Endothelial cell of umbilical vein (primary cell): ENCODE results near the gene MED12L. TPM values are rescaled to one million over a fixed set of nuclear protein-coding genes. Genes with fewer than 3 reads are reported as not detected.

ENCODE experiments used
- BruUV-seq: library from RNA; stranded (reverse); fragments of 400-500 nt; replicated peaks from 2 replicates; lab custom pipeline; 2021; lab: Mats Ljungman, UMichigan
- CTCF ChIA-PET: fragments of 300-600, 350-600 bp; sonication (Branson Sonifier 250); formaldehyde crosslinking; loops from one replicate; lab custom pipeline; 2021; ENCODE audit warnings: antibody characterized with exemption, inconsistent platforms; lab: Charles Lee
- POLR2A ChIA-PET: fragments of 300-600, 350-600 bp; sonication (Branson Sonifier 250); formaldehyde crosslinking; loops from one replicate; lab custom pipeline; 2021; ENCODE audit warnings: antibody characterized with exemption, inconsistent platforms; lab: Charles Lee
- DNase-seq: peaks from one replicate; pipeline ENCODE4 v3.0.0-alpha.2; 2011; ENCODE audit warnings: low read depth, low spot score
- FAIRE-seq: peaks from 2 replicates; lab custom pipeline; 2011; peaks lifted over from hg19 to GRCh38; lab: Jason Lieb, UNC
- H2AFZ ChIP-seq: 2 replicates; pipeline ENCODE4 v1.6.0; 2012; ENCODE audit warnings: low read depth, low read length, control low read depth, inconsistent platforms
- H3K27ac ChIP-seq: 2 replicates; pipeline ENCODE4 v1.5.1; 2011; ENCODE audit warnings: low read depth, mild to moderate bottlenecking, control low read depth, low read length, moderate library complexity; ENCODE audit not compliant: insufficient read depth
- H3K27me3 ChIP-seq, 2 experiments: 2 replicates each; pipeline versions ENCODE4 v1.6.0 to v1.6.1; 2011; ENCODE audit warnings: low read length in 2 of 2, mixed read lengths in 1 of 2; ENCODE audit not compliant: control insufficient read depth in 2 of 2, insufficient read depth in 2 of 2
- H3K36me3 ChIP-seq, 2 experiments: 2 replicates in 1 of 2; 3 replicates in 1 of 2; pipeline ENCODE4 v1.5.1; 2011; ENCODE audit warnings: low read length in 2 of 2, mild to moderate bottlenecking in 1 of 2, moderate library complexity in 1 of 2; ENCODE audit not compliant: control insufficient read depth in 2 of 2, insufficient read depth in 2 of 2; ENCODE audit errors: extremely low read depth in 1 of 2
- H3K4me1 ChIP-seq: 3 replicates; pipeline ENCODE4 v1.5.1; 2011; ENCODE audit warnings: mild to moderate bottlenecking, low read length; ENCODE audit not compliant: control insufficient read depth, insufficient read depth; ENCODE audit errors: extremely low read depth
- H3K4me2 ChIP-seq: 2 replicates; pipeline ENCODE4 v1.6.1; 2011; ENCODE audit warnings: low read length, control low read depth, mixed read lengths; ENCODE audit not compliant: insufficient read depth
- H3K4me3 ChIP-seq, 3 experiments: fragments of 200-600 bp in 1 of 3; sonication (generic), shearing (Covaris generic) in 1 of 3; replicated peaks in 1 of 3; 2 replicates each; pipeline ENCODE4 v1.5.1; 2011 to 2016; ENCODE audit warnings: control low read depth in 3 of 3, low read length in 3 of 3, mild to moderate bottlenecking in 2 of 3, inconsistent platforms in 1 of 3, low read depth in 1 of 3, moderate library complexity in 1 of 3; ENCODE audit not compliant: insufficient read depth in 1 of 3
- H3K79me2 ChIP-seq: 2 replicates; pipeline ENCODE4 v1.6.0; 2012; ENCODE audit warnings: low read length, inconsistent platforms; ENCODE audit not compliant: control insufficient read depth, insufficient read depth
- H3K9ac ChIP-seq: replicated peaks from 2 replicates; pipeline ENCODE3; 2011; ENCODE audit warnings: low read length, control low read depth; ENCODE audit not compliant: insufficient read depth; ENCODE audit errors: extremely low read depth
- H3K9me1 ChIP-seq: replicated peaks from 3 replicates; pipeline ENCODE4 v1.6.0; 2011; ENCODE audit warnings: mild to moderate bottlenecking, low read length; ENCODE audit not compliant: control insufficient read depth, insufficient read depth; ENCODE audit errors: extremely low read depth
- H3K9me3 ChIP-seq: replicated peaks from 2 replicates; pipeline ENCODE4 v1.5.1; 2012; ENCODE audit warnings: low read length, inconsistent platforms; ENCODE audit not compliant: control insufficient read depth, insufficient read depth
- H4K20me1 ChIP-seq: replicated peaks from 2 replicates; pipeline ENCODE3; 2011; ENCODE audit warnings: mild to moderate bottlenecking, low read length; ENCODE audit not compliant: control insufficient read depth, insufficient read depth; ENCODE audit errors: extremely low read depth
- GATA2 ChIP-seq: IDR thresholded peaks from 2 replicates; pipeline ENCODE4 v1.7.0; 2011; ENCODE audit warnings: low read depth, mild to moderate bottlenecking, moderate library complexity, mixed read lengths, low read length; ENCODE audit not compliant: insufficient read length, insufficient read depth
- JUN ChIP-seq: IDR thresholded peaks from 2 replicates; pipeline ENCODE4 v1.6.1; 2011; ENCODE audit warnings: borderline replicate concordance, low read depth; ENCODE audit not compliant: insufficient read length, insufficient read depth
- dilution Hi-C: fragments of 300-500 bp; cut with MboI; formaldehyde crosslinking; loops from one replicate; pipeline ENCODE4 v1.15.0; 2019; ENCODE audit warnings: low sequenced_read_pairs; ENCODE audit not compliant: extremely low pct_ligation_motif_present
- intact Hi-C: fragments of 100-400 bp; cut with micrococcal nuclease; formaldehyde crosslinking; loops from one replicate; pipeline ENCODE4 v1.10.0; 2022
- polyA plus RNA-seq, 4 experiments: library from polyadenylated mRNA; depleted of rRNA in 3 of 4; stranded (reverse) in 3 of 4; unstranded in 1 of 4; fragments of >200 nt; gene quantifications; 2 replicates each; pipeline versions ENCODE4 v1.2.1 to v1.2.3, GENCODE V29; 2011 to 2012; ENCODE audit warnings: missing spikeins in 1 of 4
- total RNA-seq: library from RNA; stranded (reverse); gene quantifications from 2 replicates; pipeline ENCODE4 v1.2.3, GENCODE V29; 2021
- TF ChIP-seq, protein P1 (sequence below), 2 donors: IDR thresholded peaks; 1 replicate in 1 of 2; 2 replicates in 1 of 2; pipeline ENCODE4 v1.5.1; 2011; ENCODE audit warnings: low read length in 2 of 2, mild to moderate bottlenecking in 2 of 2, moderate library complexity in 2 of 2, control low read depth in 1 of 2, inconsistent platforms in 1 of 2, low read depth in 1 of 2; ENCODE audit not compliant: insufficient read depth in 1 of 2; ENCODE audit errors: extremely low read depth in 1 of 2

MED12L gene
- total and polyA plus RNA-seq, 2 donors (not counting 3 experiments of a cell fraction or from before 2014, with no cell fraction given): 0.03 to 0.27 TPM

- H4K20me1 ChIP-seq: no peaks in the 10 kb centered on the region
- BruUV-seq: no TSS peak
- no peak for FAIRE-seq
Measured at GRCh38 chr3:151327571-151328198, 242.2 kb downstream of the MED12L start.

More at GRCh38 chr3:151327571-151328198, 242.2 kb downstream of the MED12L start:
- Histone ChIP-seq H2AFZ (no peak overlapping the region), H3K9me3 (no peaks in the 10 kb centered on the region), H3K27me3 (no peaks in the 10 kb centered on the region), H3K27ac (no peak overlapping the region), H3K9me1 (no peaks in the 10 kb centered on the region), H3K9ac (no peak overlapping the region), H3K36me3 (no peaks in the 10 kb centered on the region), H3K4me3 (no peak overlapping the region), H3K4me1 (no peaks in the 10 kb centered on the region), H3K4me2 (no peak overlapping the region), H3K79me2 (no peaks in the 10 kb centered on the region)
- dilution Hi-C loops (no loop called here), intact Hi-C loops (loop anchor here (1.0 to 5.0 kb wide), 2 partner anchors 100 to 160 kb away; no protein-coding TSS in a partner anchor)
- ChIA-PET POLR2A (no interaction called here), CTCF (interaction anchor here (0.6 to 1.9 kb wide), 28 partner anchors 11 to 1246 kb away, joined by 3 to 12 read pairs (median 4); no protein-coding TSS in a partner anchor)
- TF ChIP-seq, protein P1, sequence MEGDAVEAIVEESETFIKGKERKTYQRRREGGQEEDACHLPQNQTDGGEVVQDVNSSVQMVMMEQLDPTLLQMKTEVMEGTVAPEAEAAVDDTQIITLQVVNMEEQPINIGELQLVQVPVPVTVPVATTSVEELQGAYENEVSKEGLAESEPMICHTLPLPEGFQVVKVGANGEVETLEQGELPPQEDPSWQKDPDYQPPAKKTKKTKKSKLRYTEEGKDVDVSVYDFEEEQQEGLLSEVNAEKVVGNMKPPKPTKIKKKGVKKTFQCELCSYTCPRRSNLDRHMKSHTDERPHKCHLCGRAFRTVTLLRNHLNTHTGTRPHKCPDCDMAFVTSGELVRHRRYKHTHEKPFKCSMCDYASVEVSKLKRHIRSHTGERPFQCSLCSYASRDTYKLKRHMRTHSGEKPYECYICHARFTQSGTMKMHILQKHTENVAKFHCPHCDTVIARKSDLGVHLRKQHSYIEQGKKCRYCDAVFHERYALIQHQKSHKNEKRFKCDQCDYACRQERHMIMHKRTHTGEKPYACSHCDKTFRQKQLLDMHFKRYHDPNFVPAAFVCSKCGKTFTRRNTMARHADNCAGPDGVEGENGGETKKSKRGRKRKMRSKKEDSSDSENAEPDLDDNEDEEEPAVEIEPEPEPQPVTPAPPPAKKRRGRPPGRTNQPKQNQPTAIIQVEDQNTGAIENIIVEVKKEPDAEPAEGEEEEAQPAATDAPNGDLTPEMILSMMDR (IDR thresholded peaks at IDR 0.05; ENCODE audit: extremely low read depth in 1 of 2, insufficient read depth in 1 of 2, low read depth in 1 of 2, low read length in 2 of 2): peak in 1 of 2 donors; percentile 25
- TF ChIP-seq JUN: no peak
- no peak for TF ChIP-seq GATA2
- DNase-seq: peak; percentile 27
